Activated T-helper 17 cell treated with anti-CD3 and anti-CD28 coated beads, Interleukin-2, amount 50 U/mL, for 72 hours (primary cell): ENCODE data around the gene RUSF1. TPM values are rescaled to one million over a fixed set of nuclear protein-coding genes. Genes with fewer than 3 reads are reported as not detected.

ENCODE experiments used
- ATAC-seq: fragments of 150-1000 bp; cut with Tn5 transposase; replicated peaks from 2 replicates; pipeline ENCODE4 v1.10.0; 2021; ENCODE audit warnings: mild to moderate bottlenecking, moderate library complexity
- H3K27ac Mint-ChIP-seq: one replicate; pipeline ENCODE4 v1.8.0; 2022; ENCODE audit warnings: mixed read lengths
- H3K27me3 Mint-ChIP-seq: one replicate; pipeline ENCODE4 v1.8.0; 2022; ENCODE audit warnings: mixed read lengths
- H3K36me3 Mint-ChIP-seq: one replicate; pipeline ENCODE4 v1.8.0; 2022; ENCODE audit warnings: low read depth, mild to moderate bottlenecking, mixed read lengths
- H3K4me1 Mint-ChIP-seq: one replicate; pipeline ENCODE4 v1.8.0; 2022; ENCODE audit warnings: mixed read lengths
- H3K4me3 Mint-ChIP-seq: one replicate; pipeline ENCODE4 v1.8.0; 2022; ENCODE audit warnings: mild to moderate bottlenecking, mixed read lengths
- H3K9me3 Mint-ChIP-seq: one replicate; pipeline ENCODE4 v1.8.0; 2022; ENCODE audit warnings: mixed read lengths
- total RNA-seq, 2 donors: library from RNA; stranded (reverse); gene quantifications; one replicate each; pipeline ENCODE4 v1.2.3, GENCODE V29; 2022

Gene RUSF1
- total RNA-seq, 2 donors from 2014 or later: 32.3 to 52.4 TPM

GRCh38 chr16:31473264-31473984 lies 34.8 kb downstream of the RUSF1 start:
- no peaks in the 10 kb centered on the region for H3K9me3 Mint-ChIP-seq
- peaks cover 11% of the 10 kb centered on the region for H3K4me1 Mint-ChIP-seq
- H3K27ac Mint-ChIP-seq: no peak overlapping the region
- H3K27me3 Mint-ChIP-seq: peaks cover 4% of the 10 kb centered on the region
- H3K36me3 Mint-ChIP-seq: no peaks in the 10 kb centered on the region
- peak overlapping the region; percentile 54 for H3K4me3 Mint-ChIP-seq
- ATAC-seq: no peak

DNA sequence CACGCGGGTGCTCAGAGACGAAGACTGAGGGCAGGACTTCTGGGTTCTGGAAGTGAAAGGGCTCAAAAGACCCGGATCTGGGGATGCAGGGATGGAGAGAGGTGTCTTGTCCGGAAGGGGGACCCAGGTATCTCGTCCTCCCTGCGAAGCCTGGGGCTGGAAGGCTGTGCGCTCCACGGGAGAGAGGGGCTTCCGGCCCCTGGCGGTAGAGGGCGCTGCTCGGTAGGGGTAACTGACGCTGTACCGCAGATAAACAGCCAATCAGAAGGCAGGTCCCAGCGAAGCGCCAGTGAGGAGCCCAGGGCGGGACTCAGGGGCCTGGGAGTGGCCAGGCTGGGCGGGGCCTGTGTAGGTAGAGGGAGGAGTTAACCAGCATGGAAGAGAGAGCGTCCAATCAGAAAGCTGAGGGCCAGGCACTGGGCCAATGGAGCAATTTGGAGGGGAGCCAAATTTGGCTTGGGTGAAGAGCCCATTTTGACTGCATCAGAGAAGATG lies 35.4 kb downstream of the RUSF1 start:
- H3K4me3 Mint-ChIP-seq: peak overlapping the region; percentile 54
- no peaks in the 10 kb centered on the region for H3K9me3 Mint-ChIP-seq
- ATAC-seq: peak; percentile 44
- H3K27me3 Mint-ChIP-seq: peaks cover 4% of the 10 kb centered on the region
- no peaks in the 10 kb centered on the region for H3K36me3 Mint-ChIP-seq
- peaks cover 5% of the 10 kb centered on the region for H3K4me1 Mint-ChIP-seq
- peak overlapping the region; percentile 50 for H3K27ac Mint-ChIP-seq

DNA sequence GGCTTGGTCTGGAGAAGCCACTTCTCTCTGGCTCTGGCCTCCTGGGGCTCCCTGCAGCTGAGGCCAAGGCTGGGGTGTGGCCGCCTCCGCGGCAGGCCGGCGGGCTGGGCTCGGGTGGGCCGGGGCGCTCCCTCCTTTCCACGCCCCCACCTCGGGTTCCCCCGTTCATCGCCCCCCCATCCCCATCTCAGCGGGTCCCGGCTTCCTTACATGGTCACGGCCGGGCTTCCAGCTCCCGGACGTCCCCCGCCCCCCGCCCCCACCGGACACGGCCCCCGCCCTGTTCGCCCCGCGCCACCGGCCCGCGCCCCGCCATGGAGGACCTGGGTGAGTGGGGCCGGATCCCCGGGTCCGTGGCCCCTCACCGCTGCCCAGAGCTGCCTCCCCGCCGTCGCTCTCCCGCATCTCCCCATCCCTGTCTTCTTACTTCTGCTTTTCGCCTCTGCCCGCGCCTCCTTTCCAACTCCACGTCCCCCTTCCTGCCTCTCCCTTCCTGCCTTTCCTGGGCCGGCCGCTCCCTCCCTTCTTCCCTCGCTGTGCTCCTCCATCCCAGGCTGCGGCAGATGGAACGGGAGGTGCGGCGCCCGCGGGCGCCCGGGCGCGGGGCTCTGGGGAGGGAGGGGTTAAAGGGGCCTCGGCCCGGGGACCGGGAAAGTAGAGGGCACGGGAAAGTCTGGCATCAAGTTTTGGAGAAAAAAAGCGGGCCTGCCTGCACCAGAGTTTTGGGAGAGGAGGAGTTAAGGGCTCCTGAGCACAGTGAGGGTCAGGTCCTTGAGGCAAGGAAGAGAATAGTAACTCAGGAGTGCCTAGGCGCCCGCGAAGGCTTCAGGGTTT lies 36.1 kb downstream of the RUSF1 start, which contains the start of gene TGFB1I1:
Gene TGFB1I1, plus strand, starts transcription at position 278 of the 834 bp plus-strand sequence. Its CDS starts 37 bp downstream, at position 315.
- H3K4me1 Mint-ChIP-seq: peaks cover 4% of the 10 kb centered on the region
- no peak for ATAC-seq
- H3K27me3 Mint-ChIP-seq: peaks cover 4% of the 10 kb centered on the region
- peak within 1 kb of the TSS; percentile 54 for H3K4me3 Mint-ChIP-seq
- H3K27ac Mint-ChIP-seq: peak within 1 kb of the TSS; percentile 50
- no peaks in the 10 kb centered on the region for H3K36me3 Mint-ChIP-seq
- no peaks in the 10 kb centered on the region for H3K9me3 Mint-ChIP-seq

GRCh38 chr16:31471241-31471874 lies 36.8 kb downstream of the RUSF1 start:
- no peaks in the 10 kb centered on the region for H3K36me3 Mint-ChIP-seq
- peak overlapping the region; percentile 3 for H3K4me3 Mint-ChIP-seq
- peaks cover 2% of the 10 kb centered on the region for H3K4me1 Mint-ChIP-seq
- H3K27me3 Mint-ChIP-seq: peaks cover 4% of the 10 kb centered on the region
- no peaks in the 10 kb centered on the region for H3K9me3 Mint-ChIP-seq
- no peak for ATAC-seq
- no peak overlapping the region for H3K27ac Mint-ChIP-seq

DNA sequence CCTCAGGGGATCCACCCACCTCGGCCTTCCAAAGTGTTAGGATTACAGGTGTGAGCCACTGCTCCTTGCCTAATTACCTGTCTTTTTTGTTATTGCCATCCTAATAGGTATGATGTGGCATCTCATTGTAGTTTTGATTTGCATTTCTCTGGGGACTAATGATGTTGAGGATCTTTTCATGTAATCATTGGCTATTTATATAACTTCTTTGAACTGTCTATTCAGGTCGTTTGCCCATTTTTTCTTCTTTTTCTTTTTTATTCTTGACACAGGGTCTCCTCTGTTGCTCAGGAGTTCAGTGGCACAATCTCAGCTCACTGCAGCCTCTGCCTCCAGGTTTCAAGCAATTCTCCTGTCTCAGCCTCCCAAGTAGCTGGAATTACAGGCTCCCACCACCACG lies 37.6 kb downstream of the RUSF1 start:
- Mint-ChIP-seq H3K4me3 (no peak overlapping the region), H3K27ac (no peak overlapping the region), H3K36me3 (peaks cover 2% of the 10 kb centered on the region), H3K9me3 (no peaks in the 10 kb centered on the region), H3K4me1 (no peaks in the 10 kb centered on the region), H3K27me3 (peaks cover 4% of the 10 kb centered on the region)
- ATAC-seq: no peak

- Mint-ChIP-seq H3K4me1 (no peaks in the 10 kb centered on the region), H3K9me3 (no peaks in the 10 kb centered on the region), H3K36me3 (peaks cover 17% of the 10 kb centered on the region), H3K27me3 (peaks cover 4% of the 10 kb centered on the region), H3K27ac (no peak overlapping the region), H3K4me3 (no peak overlapping the region)
- ATAC-seq: no peak
Measured at GRCh38 chr16:31467858-31468257, 40.3 kb downstream of the RUSF1 start.

DNA sequence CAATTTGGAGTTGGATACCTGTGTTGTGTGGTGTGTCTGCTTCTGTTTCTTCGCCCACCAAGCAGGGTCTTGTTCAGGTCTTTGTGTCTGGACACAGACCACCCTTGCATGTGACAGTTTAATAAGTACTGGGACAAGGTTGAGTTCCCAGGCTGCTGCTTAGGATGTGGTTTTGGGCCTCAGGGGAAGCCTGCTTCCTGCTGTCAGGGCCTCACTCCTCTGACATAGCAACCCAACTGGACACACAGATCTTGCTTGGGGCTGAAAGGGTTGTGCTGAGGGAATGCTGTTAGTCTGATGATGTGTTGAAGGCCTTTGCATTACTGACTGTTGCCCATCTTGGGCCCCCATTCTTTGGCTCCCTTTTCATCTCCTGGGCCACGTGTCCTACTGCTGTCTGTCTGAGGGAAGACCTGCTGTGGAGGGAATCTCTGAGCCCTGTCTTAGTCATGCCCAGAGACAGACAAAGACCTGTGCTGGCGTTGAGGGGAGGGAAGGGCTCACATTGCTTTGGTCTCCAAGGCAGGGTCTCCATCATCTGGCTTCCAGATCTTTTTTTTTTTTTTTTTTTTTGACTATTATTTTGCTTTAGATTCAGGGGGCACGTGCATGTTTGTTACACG lies 40.9 kb downstream of the RUSF1 start:
- Mint-ChIP-seq H3K4me1 (no peaks in the 10 kb centered on the region), H3K4me3 (no peak overlapping the region), H3K9me3 (no peaks in the 10 kb centered on the region), H3K27me3 (no peaks in the 10 kb centered on the region), H3K36me3 (peaks cover 20% of the 10 kb centered on the region), H3K27ac (no peak overlapping the region)
- no peak for ATAC-seq

GRCh38 chr16:31466381-31466841 lies 41.8 kb downstream of the RUSF1 start:
- ATAC-seq: no peak
- H3K36me3 Mint-ChIP-seq: peaks cover 20% of the 10 kb centered on the region
- H3K9me3 Mint-ChIP-seq: no peaks in the 10 kb centered on the region
- H3K4me3 Mint-ChIP-seq: no peak overlapping the region
- H3K4me1 Mint-ChIP-seq: no peaks in the 10 kb centered on the region
- H3K27me3 Mint-ChIP-seq: no peaks in the 10 kb centered on the region
- H3K27ac Mint-ChIP-seq: no peak overlapping the region

DNA sequence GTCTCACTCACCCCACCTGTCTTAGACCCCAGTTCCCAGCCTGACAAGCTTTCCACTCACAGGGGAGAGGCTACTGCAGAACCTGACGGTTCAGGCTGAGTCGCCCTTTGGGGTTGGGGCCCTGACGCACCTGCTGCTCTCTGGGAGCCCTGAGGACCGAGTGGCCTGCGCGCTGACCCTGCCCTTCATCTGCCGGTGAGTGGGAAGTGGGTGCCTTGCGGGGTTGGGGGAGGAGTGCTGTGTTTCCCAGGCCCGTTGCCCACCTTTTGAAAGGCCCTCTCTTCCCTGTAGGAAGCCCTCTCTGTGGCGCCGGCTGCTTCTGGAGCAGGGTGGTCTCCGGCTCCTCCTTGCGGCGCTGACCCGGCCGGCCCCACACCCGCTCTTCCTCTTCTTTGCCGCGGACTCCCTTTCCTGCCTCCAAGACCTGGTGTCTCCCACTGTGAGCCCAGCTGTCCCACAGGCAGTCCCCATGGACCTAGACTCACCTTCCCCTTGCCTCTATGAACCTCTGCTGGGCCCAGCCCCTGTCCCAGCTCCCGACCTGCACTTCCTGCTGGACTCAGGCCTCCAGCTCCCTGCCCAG lies 42.3 kb downstream of the RUSF1 start:
- Mint-ChIP-seq H3K4me1 (peaks cover 5% of the 10 kb centered on the region), H3K4me3 (no peak overlapping the region), H3K27me3 (no peaks in the 10 kb centered on the region), H3K9me3 (no peaks in the 10 kb centered on the region), H3K27ac (no peak overlapping the region), H3K36me3 (peaks cover 20% of the 10 kb centered on the region)
- no peak for ATAC-seq

DNA sequence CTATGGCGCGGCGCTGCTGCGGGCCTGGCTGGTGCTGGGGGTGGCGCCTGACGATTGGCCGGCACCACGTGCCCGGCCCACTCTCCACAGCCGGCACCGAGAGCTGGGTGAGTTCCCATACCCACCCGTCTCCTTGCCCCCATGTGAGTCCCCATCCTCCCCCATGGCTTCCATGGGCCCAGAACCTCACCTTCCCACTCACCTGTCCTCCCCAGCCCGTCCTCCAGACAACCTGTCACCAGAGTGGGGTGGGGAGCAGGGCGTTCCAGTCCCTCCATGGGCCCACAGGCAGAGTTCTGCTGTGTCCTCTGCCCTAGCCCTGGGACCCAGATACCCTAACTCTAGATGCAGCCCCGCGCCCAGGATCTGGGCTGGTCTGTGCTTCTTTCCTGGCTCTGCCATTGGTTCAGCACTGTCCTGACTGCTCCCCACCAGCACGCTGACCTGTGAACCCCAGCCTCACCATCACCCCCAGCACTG lies 43.4 kb downstream of the RUSF1 start:
- Mint-ChIP-seq H3K36me3 (peaks cover 20% of the 10 kb centered on the region), H3K9me3 (no peaks in the 10 kb centered on the region), H3K27me3 (no peaks in the 10 kb centered on the region), H3K27ac (no peak overlapping the region), H3K4me3 (no peak overlapping the region), H3K4me1 (peaks cover 10% of the 10 kb centered on the region)
- no peak for ATAC-seq

- H3K4me1 Mint-ChIP-seq: peaks cover 10% of the 10 kb centered on the region
- peaks cover 22% of the 10 kb centered on the region for H3K36me3 Mint-ChIP-seq
- no peak for ATAC-seq
- no peak overlapping the region for H3K4me3 Mint-ChIP-seq
- no peak overlapping the region for H3K27ac Mint-ChIP-seq
- no peaks in the 10 kb centered on the region for H3K9me3 Mint-ChIP-seq
- no peaks in the 10 kb centered on the region for H3K27me3 Mint-ChIP-seq
Measured at GRCh38 chr16:31464348-31464769, 43.8 kb downstream of the RUSF1 start.

- ATAC-seq: no peak
- Mint-ChIP-seq H3K27me3 (no peaks in the 10 kb centered on the region), H3K27ac (peak overlapping the region; percentile 30), H3K4me3 (no peak overlapping the region), H3K4me1 (peaks cover 10% of the 10 kb centered on the region), H3K36me3 (peaks cover 41% of the 10 kb centered on the region), H3K9me3 (no peaks in the 10 kb centered on the region)
Measured at GRCh38 chr16:31461921-31462804, 46.0 kb downstream of the RUSF1 start.
